Glutamatergic neuron (in vitro differentiated cells): ENCODE measurements around the gene TRPM4. TPM values are rescaled to one million over a fixed set of nuclear protein-coding genes. Genes with fewer than 3 reads are reported as not detected.
"Not testable (repeated sequence)": the region's sequence is repeated elsewhere in the genome, so short reads cannot be mapped to it uniquely, and the experiment has no call there.

Source experiments
- DNase-seq: peaks from one replicate; pipeline ENCODE4 v3.0.0; 2022
- H3K27ac Mint-ChIP-seq: one replicate; pipeline ENCODE4 v1.8.0; 2020; ENCODE audit warnings: mild to moderate bottlenecking, mixed read lengths, inconsistent platforms; ENCODE audit not compliant: unreplicated experiment
- H3K27me3 Mint-ChIP-seq: one replicate; pipeline ENCODE4 v1.8.0; 2020; ENCODE audit warnings: mild to moderate bottlenecking, moderate library complexity, mixed read lengths, inconsistent platforms; ENCODE audit not compliant: unreplicated experiment
- H3K36me3 Mint-ChIP-seq: one replicate; pipeline ENCODE4 v1.8.0; 2020; ENCODE audit warnings: mild to moderate bottlenecking, mixed read lengths, inconsistent platforms; ENCODE audit not compliant: unreplicated experiment
- H3K4me1 Mint-ChIP-seq: one replicate; pipeline ENCODE4 v1.8.0; 2020; ENCODE audit warnings: mild to moderate bottlenecking, low read depth, mixed read lengths, inconsistent platforms; ENCODE audit not compliant: unreplicated experiment
- H3K4me3 Mint-ChIP-seq: one replicate; pipeline ENCODE4 v1.8.0; 2020; ENCODE audit warnings: mild to moderate bottlenecking, mixed read lengths, inconsistent platforms; ENCODE audit not compliant: unreplicated experiment
- H3K9me3 Mint-ChIP-seq: one replicate; pipeline ENCODE4 v1.8.0; 2020; ENCODE audit warnings: mild to moderate bottlenecking, moderate library complexity, mixed read lengths, inconsistent platforms; ENCODE audit not compliant: unreplicated experiment
- CTCF ChIP-seq: fragments of 200-600 bp; sonication (generic); IDR thresholded peaks from one replicate; pipeline ENCODE4 v1.5.0; 2021; ENCODE audit not compliant: partially characterized antibody, unreplicated experiment
- total RNA-seq: library from RNA; stranded (reverse); fragmentation: NEBNext Ultra II Directional; extraction: Animal tissue kit (Norgen Biotek cat#: 25700); gene quantifications from one replicate; pipeline ENCODE4 v1.2.1, GENCODE V29; 2021; ENCODE audit not compliant: unreplicated experiment

TRPM4 gene
- total RNA-seq, 1 donor from 2014 or later, result 54.1 TPM

- peaks cover 4% of the 10 kb centered on the region for H3K27me3 Mint-ChIP-seq
- peaks cover 15% of the 10 kb centered on the region for H3K36me3 Mint-ChIP-seq
- H3K9me3 Mint-ChIP-seq, result peaks cover 2% of the 10 kb centered on the region
- TF ChIP-seq CTCF, result no peak
- H3K4me3 Mint-ChIP-seq, result no peak overlapping the region
- no peaks in the 10 kb centered on the region for H3K4me1 Mint-ChIP-seq
- H3K27ac Mint-ChIP-seq, result no peak overlapping the region
- no peak for DNase-seq
Measured at GRCh38 chr19:49200238-49200862, 42.8 kb downstream of the TRPM4 start.

- Mint-ChIP-seq H3K9me3 (peaks cover 2% of the 10 kb centered on the region), H3K4me1 (no peaks in the 10 kb centered on the region), H3K36me3 (peaks cover 15% of the 10 kb centered on the region), H3K27ac (no peak overlapping the region), H3K27me3 (peaks cover 4% of the 10 kb centered on the region), H3K4me3 (no peak overlapping the region)
- no peak for DNase-seq
- no peak for TF ChIP-seq CTCF
Measured at GRCh38 chr19:49201042-49201441, 43.5 kb downstream of the TRPM4 start.

GRCh38 chr19:49205114-49205513, 47.5 kb downstream of the TRPM4 start:
- Mint-ChIP-seq H3K36me3 (peaks cover 15% of the 10 kb centered on the region), H3K4me3 (no peak overlapping the region)

GRCh38 chr19:49209502-49209901, 51.9 kb downstream of the TRPM4 start:
- not testable (repeated sequence) for H3K27me3 Mint-ChIP-seq, H3K4me3 Mint-ChIP-seq, H3K27ac Mint-ChIP-seq, H3K4me1 Mint-ChIP-seq, DNase-seq, H3K36me3 Mint-ChIP-seq
- H3K9me3 Mint-ChIP-seq, result peaks cover 12% of the 10 kb centered on the region

More at GRCh38 chr19:49205114-49205513, 47.5 kb downstream of the TRPM4 start:
- Mint-ChIP-seq H3K4me1 (peaks cover 2% of the 10 kb centered on the region), H3K9me3 (peaks cover 5% of the 10 kb centered on the region), H3K27ac (no peak overlapping the region), H3K27me3 (peaks cover 2% of the 10 kb centered on the region)
- TF ChIP-seq CTCF, result no peak
- no peak for DNase-seq

GRCh38 chr19:49210108-49210900, 52.7 kb downstream of the TRPM4 start:
- H3K9me3 Mint-ChIP-seq, result peaks cover 12% of the 10 kb centered on the region
- H3K36me3 Mint-ChIP-seq, result no peaks in the 10 kb centered on the region

More at GRCh38 chr19:49210108-49210900, 52.7 kb downstream of the TRPM4 start:
- Mint-ChIP-seq H3K27ac (peak overlapping the region; percentile 43), H3K4me3 (peak overlapping the region; percentile 88), H3K4me1 (peaks cover 7% of the 10 kb centered on the region), H3K27me3 (peaks cover 5% of the 10 kb centered on the region)
- TF ChIP-seq CTCF, result peak; percentile 32
- peak; percentile 85 for DNase-seq
